Right lobe of liver (tissue), 4 donors: ENCODE measurements around the gene ARMC2.

Experiments
- CTCF ChIP-seq, 4 donors: fragments of 200-600 bp in 3 of 4; fragments of 450-650 bp in 1 of 4; IDR thresholded peaks; one replicate each; pipeline versions ENCODE4 v1.5.1 to v1.8.0; 2016 to 2022; ENCODE audit warnings: antibody characterized with exemption in 4 of 4, mild to moderate bottlenecking in 2 of 4
- POLR2A ChIP-seq: fragments of 450-650 bp; IDR thresholded peaks from one replicate; pipeline ENCODE4 v1.6.1; 2017; ENCODE audit warnings: antibody characterized with exemption, mild to moderate bottlenecking
- donor health status: DM: no; HTN: no; CAD: no.
- donor health status: DM: no; HTN: no; CAD: no.
- donor health status: DM: no; HTN: yes; CAD: no.

- no peak for TF ChIP-seq CTCF (IDR thresholded peaks at IDR 0.05)
- TF ChIP-seq POLR2A = no peak
These were observed 36.2 kb downstream of the ARMC2 start for GRCh38 chr6:108884211-108885059.
